AG04450 (cell line): ENCODE results near the gene ARHGEF17. TPM values are rescaled to one million over a fixed set of nuclear protein-coding genes. Genes with fewer than 3 reads are reported as not detected.

Source experiments
- CTCF ChIA-PET: fragments of 300-600, 350-600 bp; formaldehyde crosslinking; extraction: SDS; loops from one replicate; lab custom pipeline; 2022; ENCODE audit warnings: antibody characterized with exemption, inconsistent platforms; lab: Charles Lee
- POLR2A ChIA-PET: fragments of 350-600 bp; formaldehyde crosslinking; extraction: SDS; loops from one replicate; lab custom pipeline; 2021; ENCODE audit warnings: antibody characterized with exemption, inconsistent platforms; lab: Yijun Ruan, JAX
- DNase-seq: peaks from one replicate; pipeline ENCODE4 v3.0.0-alpha.2; 2011; ENCODE audit warnings: low read depth, low spot score
- H3K27ac ChIP-seq: one replicate; pipeline ENCODE4 v1.5.1; 2012; ENCODE audit warnings: low read depth, low read length, control low read depth
- H3K27me3 ChIP-seq: one replicate; pipeline ENCODE4 v1.6.0; 2012; ENCODE audit warnings: low read length; ENCODE audit not compliant: control insufficient read depth, insufficient read depth
- H3K4me3 ChIP-seq: 2 replicates; pipeline ENCODE4 v1.5.1; 2011; ENCODE audit warnings: mild to moderate bottlenecking, low read depth, low read length, control low read depth
- H3K9me3 ChIP-seq: 2 replicates; pipeline ENCODE4 v1.5.1; 2012; ENCODE audit warnings: low read length; ENCODE audit not compliant: control insufficient read depth, insufficient read depth
- CTCF ChIP-seq: IDR thresholded peaks from 2 replicates; pipeline ENCODE4 v1.5.1; 2011; ENCODE audit warnings: low read depth, low read length, control low read depth, inconsistent platforms
- polyA plus RNA-seq: library from polyadenylated mRNA; depleted of rRNA; stranded (reverse); fragments of >200 nt; gene quantifications from 2 replicates; pipeline ENCODE4 v1.2.3, GENCODE V29; 2011

Gene ARHGEF17
- polyA plus RNA-seq, 1 experiment = 30.6 TPM

GRCh38 chr11:73284106-73284505 lies 24.0 kb upstream of the ARHGEF17 start:
- Histone ChIP-seq H3K27ac (no peak overlapping the region), H3K4me3 (no peak overlapping the region), H3K9me3 (no peaks in the 10 kb centered on the region), H3K27me3 (peaks cover 16% of the 10 kb centered on the region)
- CTCF ChIA-PET = interaction anchor here (2.8 kb wide), 1 partner anchor 11 kb away, joined by 8 read pairs; no protein-coding TSS in a partner anchor
- no peak for TF ChIP-seq CTCF
- POLR2A ChIA-PET = no interaction called here
- DNase-seq = no peak

GRCh38 chr11:73285721-73286120 lies 22.4 kb upstream of the ARHGEF17 start:
- ChIA-PET CTCF (interaction anchor here (2.0 kb wide), 1 partner anchor 9 kb away, joined by 7 read pairs; no protein-coding TSS in a partner anchor), POLR2A (interaction anchor here (0.6 kb wide), 1 partner anchor 65 kb away, joined by 3 read pairs; no protein-coding TSS in a partner anchor)
- peaks cover 4% of the 10 kb centered on the region for H3K27me3 ChIP-seq
- no peak overlapping the region for H3K27ac ChIP-seq
- no peak for DNase-seq
- TF ChIP-seq CTCF = no peak
- H3K4me3 ChIP-seq = no peak overlapping the region
- no peaks in the 10 kb centered on the region for H3K9me3 ChIP-seq

- CTCF ChIA-PET = interaction anchor here (2.0 kb wide), 1 partner anchor 9 kb away, joined by 7 read pairs; no protein-coding TSS in a partner anchor
- Histone ChIP-seq H3K4me3 (no peak overlapping the region), H3K27ac (no peak overlapping the region), H3K27me3 (peaks cover 4% of the 10 kb centered on the region), H3K9me3 (no peaks in the 10 kb centered on the region)
- POLR2A ChIA-PET = no interaction called here
- DNase-seq = no peak
- no peak for TF ChIP-seq CTCF
These were observed 21.8 kb upstream of the ARHGEF17 start for GRCh38 chr11:73286240-73286810.

GRCh38 chr11:73287400-73288101 lies 20.5 kb upstream of the ARHGEF17 start:
- no peak for DNase-seq
- ChIA-PET CTCF (interaction anchor here (0.9 to 3.0 kb wide), 4 partner anchors 8 to 816 kb away, joined by 3 to 35 read pairs (median 6); no protein-coding TSS in a partner anchor), POLR2A (no interaction called here)
- Histone ChIP-seq H3K9me3 (no peaks in the 10 kb centered on the region), H3K4me3 (no peak overlapping the region), H3K27ac (no peak overlapping the region), H3K27me3 (peaks cover 1% of the 10 kb centered on the region)
- TF ChIP-seq CTCF = no peak
